HG03460 (cell line): ENCODE data around the gene SRP72.

Experiments used
- ATAC-seq: cut with Tn5 transposase; IDR thresholded peaks from one replicate; pipeline ENCODE4 v1.9.1; 2021; ENCODE audit not compliant: unreplicated experiment

The SRP72 gene

GRCh38 chr4:56544573-56545131 is 77.2 kb downstream of the SRP72 start:
- ATAC-seq, result peak; percentile 100

GRCh38 chr4:56550642-56551041 is 83.2 kb downstream of the SRP72 start:
- no peak for ATAC-seq

GRCh38 chr4:56551516-56551915 is 84.1 kb downstream of the SRP72 start:
- no peak for ATAC-seq

DNA sequence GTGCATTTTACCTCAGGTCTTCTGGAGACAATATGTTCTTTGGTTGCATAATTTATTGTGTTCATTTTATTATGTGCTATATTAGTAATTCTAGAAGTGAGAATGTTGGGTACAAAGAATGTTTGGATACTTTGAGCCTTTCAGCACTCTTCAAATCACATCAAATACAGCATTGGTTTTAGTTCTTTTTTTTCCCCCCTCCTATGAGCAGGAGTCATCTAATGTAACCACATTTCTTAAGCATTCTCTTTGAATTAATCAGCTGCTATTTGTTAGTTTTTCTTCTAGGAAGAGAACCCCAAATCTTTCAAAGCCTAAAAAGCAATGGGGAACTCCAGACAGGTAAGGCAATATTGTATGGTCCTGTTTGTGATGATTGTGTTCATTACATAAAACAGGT is 84.9 kb downstream of the SRP72 start:
- ATAC-seq, result no peak
